ENCODE data around the gene CDC42EP4.

DNA sequence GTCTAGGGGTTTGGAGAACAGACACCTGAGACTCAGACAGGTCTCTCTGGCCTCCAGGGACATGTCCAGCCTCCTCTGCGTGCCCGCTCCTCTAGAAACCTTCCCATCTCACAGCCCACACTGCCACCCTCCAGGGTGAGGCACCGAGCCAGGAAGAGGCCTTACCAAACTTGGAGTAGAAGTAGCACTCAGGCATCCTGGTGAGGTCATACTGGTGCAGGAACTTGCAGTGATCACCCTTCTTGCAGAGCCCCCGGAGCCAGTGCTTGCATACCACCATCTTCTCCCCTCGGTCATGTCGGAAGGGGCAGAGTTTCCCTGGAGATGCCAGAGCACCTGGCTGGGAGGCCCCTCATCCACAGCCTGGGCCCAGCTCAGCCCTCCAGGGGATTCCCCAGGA, 54.3 kb downstream of the CDC42EP4 start:
- TF ChIP-seq, protein P1, sequence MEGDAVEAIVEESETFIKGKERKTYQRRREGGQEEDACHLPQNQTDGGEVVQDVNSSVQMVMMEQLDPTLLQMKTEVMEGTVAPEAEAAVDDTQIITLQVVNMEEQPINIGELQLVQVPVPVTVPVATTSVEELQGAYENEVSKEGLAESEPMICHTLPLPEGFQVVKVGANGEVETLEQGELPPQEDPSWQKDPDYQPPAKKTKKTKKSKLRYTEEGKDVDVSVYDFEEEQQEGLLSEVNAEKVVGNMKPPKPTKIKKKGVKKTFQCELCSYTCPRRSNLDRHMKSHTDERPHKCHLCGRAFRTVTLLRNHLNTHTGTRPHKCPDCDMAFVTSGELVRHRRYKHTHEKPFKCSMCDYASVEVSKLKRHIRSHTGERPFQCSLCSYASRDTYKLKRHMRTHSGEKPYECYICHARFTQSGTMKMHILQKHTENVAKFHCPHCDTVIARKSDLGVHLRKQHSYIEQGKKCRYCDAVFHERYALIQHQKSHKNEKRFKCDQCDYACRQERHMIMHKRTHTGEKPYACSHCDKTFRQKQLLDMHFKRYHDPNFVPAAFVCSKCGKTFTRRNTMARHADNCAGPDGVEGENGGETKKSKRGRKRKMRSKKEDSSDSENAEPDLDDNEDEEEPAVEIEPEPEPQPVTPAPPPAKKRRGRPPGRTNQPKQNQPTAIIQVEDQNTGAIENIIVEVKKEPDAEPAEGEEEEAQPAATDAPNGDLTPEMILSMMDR (conservative IDR thresholded peaks at IDR 0.05 in 1 of 2, IDR thresholded peaks at IDR 0.05 in 1 of 2; ENCODE audit: low read depth in 1 of 2, low read length in 2 of 2), result no peak
- TF ChIP-seq EZH2 (IDR thresholded peaks at IDR 0.05; ENCODE audit: low read length, missing control alignments), result no peak

Data from fibroblast of lung (primary cell).